HG03108 (cell line): ENCODE measurements around the gene IQCH.

Experiments used
- ATAC-seq: cut with Tn5 transposase; IDR thresholded peaks from one replicate; pipeline ENCODE4 v1.9.1; 2021; ENCODE audit warnings: moderate library complexity; ENCODE audit not compliant: unreplicated experiment

Gene IQCH

GRCh38 chr15:67296684-67297083, 42.1 kb downstream of the IQCH start:
- ATAC-seq: no peak

GRCh38 chr15:67300266-67301025, 45.9 kb downstream of the IQCH start:
- ATAC-seq: no peak

- ATAC-seq: no peak
These were observed 49.1 kb downstream of the IQCH start for GRCh38 chr15:67303490-67304363.

GRCh38 chr15:67304778-67305177, 50.2 kb downstream of the IQCH start:
- no peak for ATAC-seq

GRCh38 chr15:67305506-67305905, 50.9 kb downstream of the IQCH start:
- ATAC-seq: no peak

GRCh38 chr15:67307156-67307555, 52.6 kb downstream of the IQCH start:
- ATAC-seq: no peak

GRCh38 chr15:67307889-67308597, 53.5 kb downstream of the IQCH start:
- no peak for ATAC-seq

- no peak for ATAC-seq
These were observed 57.1 kb downstream of the IQCH start for GRCh38 chr15:67311731-67312130.

- ATAC-seq: no peak
These were observed 65.4 kb downstream of the IQCH start for GRCh38 chr15:67319961-67320360.

GRCh38 chr15:67321352-67321751, 66.8 kb downstream of the IQCH start:
- no peak for ATAC-seq

- ATAC-seq: no peak
These were observed 67.9 kb downstream of the IQCH start for GRCh38 chr15:67322481-67322880.

- no peak for ATAC-seq
These were observed 72.7 kb downstream of the IQCH start for GRCh38 chr15:67327312-67327711.

- ATAC-seq: no peak
These were observed 73.2 kb downstream of the IQCH start for GRCh38 chr15:67327737-67328136.

GRCh38 chr15:67329984-67330733, 75.6 kb downstream of the IQCH start:
- no peak for ATAC-seq

GRCh38 chr15:67331676-67332075, 77.1 kb downstream of the IQCH start:
- ATAC-seq: no peak

GRCh38 chr15:67335026-67335425, 80.4 kb downstream of the IQCH start:
- no peak for ATAC-seq

- ATAC-seq: no peak
These were observed 81.1 kb downstream of the IQCH start for GRCh38 chr15:67335534-67336222.

GRCh38 chr15:67340630-67341029, 86.0 kb downstream of the IQCH start:
- no peak for ATAC-seq

GRCh38 chr15:67341539-67341938, 87.0 kb downstream of the IQCH start:
- no peak for ATAC-seq

- no peak for ATAC-seq
These were observed 88.6 kb downstream of the IQCH start for GRCh38 chr15:67343206-67343605.
